ENCODE measurements around the gene ERGIC1.

Gene ERGIC1

GRCh38 chr5:172994405-172994804 is 160.4 kb downstream of the ERGIC1 start:
- DNase-seq, result no peak

DNA sequence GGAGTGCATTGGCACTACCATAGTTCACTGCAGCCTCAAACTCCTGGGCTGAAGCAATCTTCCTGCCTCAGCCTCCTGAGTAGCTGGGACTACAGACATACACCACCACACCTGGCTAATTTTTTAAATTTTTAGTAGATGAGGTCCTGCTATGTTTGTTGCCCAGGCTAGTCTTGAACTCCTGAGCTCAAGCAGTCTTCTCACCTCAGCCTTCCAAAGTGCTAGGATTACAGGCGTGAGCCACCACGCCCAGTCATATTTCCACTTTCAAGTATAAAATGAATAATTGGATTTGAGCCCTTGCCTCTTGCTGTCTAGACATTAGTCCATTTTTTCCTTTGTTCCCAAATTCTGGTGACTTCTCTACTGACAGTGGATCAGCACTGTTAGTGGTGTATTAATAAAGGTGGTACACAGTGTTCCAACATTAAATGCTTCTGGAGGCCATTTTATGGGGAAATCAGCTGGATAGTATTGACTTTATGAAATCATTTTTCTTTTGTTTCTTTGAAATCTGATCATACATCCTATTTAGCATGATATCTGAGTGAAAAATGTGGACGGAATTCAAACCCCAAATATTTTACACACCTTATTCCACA is 165.4 kb downstream of the ERGIC1 start:
- no peak for DNase-seq

DNA sequence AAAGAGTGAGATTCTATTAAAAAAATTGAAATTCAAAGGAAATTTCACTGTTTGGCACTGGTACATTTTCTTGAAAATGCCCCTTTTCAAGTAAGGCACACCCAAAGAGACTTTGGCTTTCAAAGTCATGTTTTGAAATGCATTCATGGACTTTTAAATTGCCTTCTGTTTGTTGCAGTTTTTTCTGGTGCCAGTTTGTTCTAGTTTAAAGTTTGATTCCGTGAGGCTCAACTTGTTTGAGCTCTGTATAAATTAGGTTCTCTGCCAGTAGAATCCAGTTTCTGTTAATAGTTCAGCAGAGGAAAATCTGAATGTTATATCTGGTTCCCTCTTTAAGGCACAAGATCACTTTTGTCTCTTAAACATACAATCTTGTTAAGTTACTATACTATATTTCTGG is 165.9 kb downstream of the ERGIC1 start:
- DNase-seq, result no peak

GRCh38 chr5:173001229-173001841 is 167.3 kb downstream of the ERGIC1 start:
- no peak for DNase-seq

Data from NCI-H345 (cell line).